HG03175 (cell line): Measurements from ENCODE around the gene ZFYVE1.
"Not testable (repeated sequence)": the region's sequence is repeated elsewhere in the genome, so short reads cannot be mapped to it uniquely, and the experiment has no call there.

Source experiments
- ATAC-seq: cut with Tn5 transposase; IDR thresholded peaks from one replicate; pipeline ENCODE4 v1.9.1; 2021; ENCODE audit warnings: mild to moderate bottlenecking, moderate library complexity; ENCODE audit not compliant: unreplicated experiment

ZFYVE1 gene, protein sequence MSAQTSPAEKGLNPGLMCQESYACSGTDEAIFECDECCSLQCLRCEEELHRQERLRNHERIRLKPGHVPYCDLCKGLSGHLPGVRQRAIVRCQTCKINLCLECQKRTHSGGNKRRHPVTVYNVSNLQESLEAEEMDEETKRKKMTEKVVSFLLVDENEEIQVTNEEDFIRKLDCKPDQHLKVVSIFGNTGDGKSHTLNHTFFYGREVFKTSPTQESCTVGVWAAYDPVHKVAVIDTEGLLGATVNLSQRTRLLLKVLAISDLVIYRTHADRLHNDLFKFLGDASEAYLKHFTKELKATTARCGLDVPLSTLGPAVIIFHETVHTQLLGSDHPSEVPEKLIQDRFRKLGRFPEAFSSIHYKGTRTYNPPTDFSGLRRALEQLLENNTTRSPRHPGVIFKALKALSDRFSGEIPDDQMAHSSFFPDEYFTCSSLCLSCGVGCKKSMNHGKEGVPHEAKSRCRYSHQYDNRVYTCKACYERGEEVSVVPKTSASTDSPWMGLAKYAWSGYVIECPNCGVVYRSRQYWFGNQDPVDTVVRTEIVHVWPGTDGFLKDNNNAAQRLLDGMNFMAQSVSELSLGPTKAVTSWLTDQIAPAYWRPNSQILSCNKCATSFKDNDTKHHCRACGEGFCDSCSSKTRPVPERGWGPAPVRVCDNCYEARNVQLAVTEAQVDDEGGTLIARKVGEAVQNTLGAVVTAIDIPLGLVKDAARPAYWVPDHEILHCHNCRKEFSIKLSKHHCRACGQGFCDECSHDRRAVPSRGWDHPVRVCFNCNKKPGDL

DNA sequence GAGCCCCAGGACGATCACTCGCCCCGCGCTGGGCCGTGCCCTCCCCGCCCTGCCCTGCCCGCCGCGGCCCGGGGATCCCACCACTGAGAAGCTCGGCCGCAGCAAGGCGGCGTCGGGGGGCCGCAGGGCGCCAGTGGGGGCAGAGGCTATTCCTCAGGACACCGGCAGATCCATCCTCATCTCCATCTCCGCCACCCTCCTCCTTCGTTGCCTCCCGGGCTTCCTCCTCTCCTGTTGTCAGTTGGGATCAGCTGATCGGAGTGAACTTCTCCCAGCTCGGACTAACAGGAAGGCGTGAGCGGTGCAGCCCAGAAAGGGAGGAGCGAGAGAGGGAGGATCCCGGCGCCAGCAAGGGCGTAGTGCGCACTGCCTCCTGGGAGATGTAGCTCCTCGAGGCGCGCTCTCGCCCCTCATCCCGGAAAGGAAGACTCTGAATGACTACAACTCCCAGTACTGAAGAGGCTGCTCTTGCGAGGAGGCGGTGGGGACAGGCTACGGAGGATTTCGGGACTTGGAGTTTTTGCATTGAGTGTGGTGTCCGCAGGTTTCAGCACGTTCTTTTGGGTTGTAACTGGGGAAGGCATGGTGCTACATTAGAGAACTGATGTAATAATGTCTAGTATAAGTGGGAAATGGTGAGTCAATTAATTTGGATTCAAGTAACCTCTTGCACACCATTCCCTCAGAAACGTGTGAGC is at the start of gene ZFYVE1:
Gene ZFYVE1, minus strand, starts transcription at position 262 of the 698 bp plus-strand sequence. CDS start 2,598 bp downstream, outside the sequence.
- peak; percentile 97 for ATAC-seq

DNA sequence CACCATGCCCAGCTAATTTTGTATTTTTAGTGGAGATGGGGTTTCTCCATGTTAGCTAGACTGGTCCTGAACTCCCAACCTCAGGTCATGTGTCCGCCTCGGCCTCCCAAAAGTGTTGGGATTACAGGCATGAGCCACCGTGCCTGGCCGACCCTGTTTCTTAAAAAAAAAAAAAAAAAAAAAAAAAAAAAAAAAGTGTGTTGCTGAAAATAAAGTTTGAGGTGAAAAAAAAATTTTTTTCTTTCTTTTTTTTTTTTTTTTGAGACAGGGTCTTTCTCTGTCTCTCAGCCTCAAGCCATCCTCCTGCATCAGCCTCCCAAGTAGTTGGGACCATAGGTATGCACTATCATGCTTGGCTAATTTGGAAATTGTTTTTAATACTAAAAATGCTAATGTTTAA is 42.7 kb upstream of the ZFYVE1 start:
- ATAC-seq = no peak

DNA sequence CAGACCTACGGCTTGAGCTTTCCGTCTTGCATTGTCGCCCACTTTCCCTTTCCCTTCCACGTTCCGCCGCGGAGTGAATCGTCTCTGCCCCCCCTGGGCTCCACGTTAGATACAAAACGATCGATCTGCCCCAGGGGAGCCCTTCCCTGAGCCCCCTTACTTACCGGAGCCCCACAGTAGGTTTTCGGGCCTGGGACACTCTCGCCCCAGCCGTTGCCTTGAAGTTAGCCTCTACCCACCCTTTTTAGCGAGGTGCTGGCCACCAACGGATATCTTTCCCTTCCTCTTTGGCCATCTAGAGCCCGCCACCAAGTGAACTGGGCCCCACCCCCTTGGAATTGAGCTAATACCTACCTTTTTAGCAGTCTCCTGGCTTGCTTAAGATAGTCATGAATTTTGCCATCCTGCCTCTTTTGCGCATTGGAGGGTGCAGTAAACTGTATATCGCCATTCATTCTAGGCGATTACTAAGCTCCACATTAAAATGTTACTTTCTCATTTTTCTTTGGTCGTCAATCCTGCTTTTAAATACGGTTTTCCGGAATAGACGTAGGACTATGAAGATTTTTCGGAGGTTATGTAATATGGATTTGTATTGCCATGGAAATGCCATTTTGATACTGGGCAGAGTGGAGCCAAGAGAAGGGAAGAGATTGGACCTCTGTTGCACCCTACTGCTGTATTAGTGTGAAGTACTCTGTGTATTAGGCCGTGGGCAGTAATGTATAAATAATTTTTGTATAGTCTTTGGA is 32.2 kb upstream of the ZFYVE1 start:
- ATAC-seq = no peak

DNA sequence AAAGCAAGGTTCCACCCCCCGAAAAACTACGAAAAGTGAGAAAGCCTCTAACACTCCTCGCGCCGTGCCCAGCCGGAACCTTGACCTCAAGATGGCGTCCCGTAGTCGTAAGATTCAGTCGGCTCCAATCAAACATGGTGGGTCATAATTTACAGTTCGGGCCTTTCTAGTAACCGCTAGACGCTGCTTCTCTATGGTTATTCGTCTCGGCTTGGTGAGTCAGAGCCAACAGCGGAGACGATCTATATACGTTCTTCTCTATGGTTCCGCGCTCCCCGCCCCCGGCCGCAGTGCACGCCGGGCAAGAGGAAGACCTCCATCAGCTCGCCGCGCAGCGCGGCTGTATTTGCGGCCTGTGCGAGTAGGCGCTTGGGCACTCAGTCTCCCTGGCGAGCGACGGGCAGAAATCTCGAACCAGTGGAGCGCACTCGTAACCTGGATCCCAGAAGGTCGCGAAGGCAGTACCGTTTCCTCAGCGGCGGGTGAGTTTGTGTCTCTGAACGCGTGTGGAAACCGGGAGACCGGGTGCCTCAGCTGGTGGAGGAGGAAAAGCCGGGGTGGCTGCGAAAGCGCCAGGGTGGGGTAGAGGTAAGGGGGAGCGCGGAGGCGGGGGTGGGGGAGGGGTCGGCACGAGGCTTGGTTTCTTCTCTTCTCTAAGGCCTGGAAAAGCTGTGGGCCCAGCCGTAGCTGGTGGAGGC is 31.5 kb upstream of the ZFYVE1 start, which contains the start of gene RBM25:
Gene RBM25, plus strand, starts transcription at position 311 of the 698 bp plus-strand sequence. CDS start 13,108 bp downstream, outside the sequence.
- peak; percentile 91 for ATAC-seq

DNA sequence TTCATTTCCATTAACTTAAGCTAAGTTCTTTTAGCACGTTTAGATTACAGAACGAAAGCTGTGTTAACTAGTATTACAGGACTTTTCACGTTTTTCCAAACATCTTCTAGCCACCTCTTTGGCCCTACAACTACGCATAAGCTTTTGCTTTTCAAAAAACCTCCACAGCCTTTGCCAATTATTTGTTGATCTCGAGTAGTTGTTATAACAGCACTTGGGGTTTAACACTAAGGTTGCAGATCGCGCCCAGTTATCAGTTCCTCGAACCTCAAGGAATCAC is 31.0 kb upstream of the ZFYVE1 start:
- ATAC-seq = no peak

DNA sequence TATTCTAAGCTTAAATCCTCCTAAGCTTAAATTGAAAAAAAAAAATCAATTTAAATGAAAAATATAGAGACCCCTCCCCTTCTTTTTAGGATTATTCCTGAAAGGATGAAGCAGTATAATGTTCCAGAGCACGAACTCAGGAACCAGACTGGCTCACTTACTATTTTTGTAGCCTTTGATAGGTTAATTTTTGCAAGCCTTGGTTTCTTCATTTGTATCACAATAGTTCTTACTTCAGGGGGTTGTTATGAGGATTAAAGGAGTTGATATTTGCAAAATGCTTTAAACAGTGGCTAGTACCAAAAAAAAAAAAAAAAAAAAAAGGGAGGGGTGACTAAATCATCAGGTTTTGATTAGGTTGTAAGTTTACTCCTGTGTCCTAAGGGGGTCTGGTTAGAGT is 28.3 kb upstream of the ZFYVE1 start:
- no peak for ATAC-seq

DNA sequence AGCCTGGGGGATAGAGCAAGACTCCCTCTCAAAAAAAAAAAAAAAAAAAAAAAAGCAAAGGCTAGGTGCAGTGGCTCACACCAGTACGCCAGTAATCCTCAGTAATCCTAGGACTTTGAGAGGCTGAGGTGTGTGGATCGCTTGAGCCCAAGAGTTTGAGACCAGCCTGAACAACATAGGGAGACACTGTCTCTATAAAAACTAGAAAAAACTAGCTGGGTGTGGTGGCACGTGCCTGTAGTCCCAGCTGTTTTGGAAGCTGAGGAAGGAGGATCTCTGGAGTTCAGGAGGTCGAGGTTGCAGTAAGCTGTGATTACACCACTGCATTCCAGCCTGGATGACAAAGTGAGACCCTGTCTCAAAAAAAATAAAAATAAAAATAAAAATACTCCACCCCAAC is 22.5 kb upstream of the ZFYVE1 start:
- no peak for ATAC-seq

DNA sequence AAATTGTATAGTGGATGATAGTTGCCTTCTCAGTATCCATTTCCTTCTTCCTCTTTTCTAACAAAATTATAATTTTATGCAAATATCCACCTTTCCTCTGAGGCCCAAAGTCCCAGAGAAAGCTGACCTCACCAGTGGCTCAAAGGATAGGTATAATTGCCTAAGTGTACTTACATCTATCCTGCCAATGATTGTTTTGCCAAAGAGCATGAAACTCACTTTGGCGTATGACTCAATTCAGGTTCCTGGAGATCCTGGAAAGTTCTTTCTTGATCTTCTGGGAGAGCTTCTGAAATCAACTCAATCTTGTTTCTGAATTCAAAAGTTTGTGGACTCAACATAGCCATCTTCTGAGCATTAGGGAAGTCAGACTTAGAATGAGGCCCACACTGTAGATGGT is 20.9 kb upstream of the ZFYVE1 start:
- no peak for ATAC-seq

DNA sequence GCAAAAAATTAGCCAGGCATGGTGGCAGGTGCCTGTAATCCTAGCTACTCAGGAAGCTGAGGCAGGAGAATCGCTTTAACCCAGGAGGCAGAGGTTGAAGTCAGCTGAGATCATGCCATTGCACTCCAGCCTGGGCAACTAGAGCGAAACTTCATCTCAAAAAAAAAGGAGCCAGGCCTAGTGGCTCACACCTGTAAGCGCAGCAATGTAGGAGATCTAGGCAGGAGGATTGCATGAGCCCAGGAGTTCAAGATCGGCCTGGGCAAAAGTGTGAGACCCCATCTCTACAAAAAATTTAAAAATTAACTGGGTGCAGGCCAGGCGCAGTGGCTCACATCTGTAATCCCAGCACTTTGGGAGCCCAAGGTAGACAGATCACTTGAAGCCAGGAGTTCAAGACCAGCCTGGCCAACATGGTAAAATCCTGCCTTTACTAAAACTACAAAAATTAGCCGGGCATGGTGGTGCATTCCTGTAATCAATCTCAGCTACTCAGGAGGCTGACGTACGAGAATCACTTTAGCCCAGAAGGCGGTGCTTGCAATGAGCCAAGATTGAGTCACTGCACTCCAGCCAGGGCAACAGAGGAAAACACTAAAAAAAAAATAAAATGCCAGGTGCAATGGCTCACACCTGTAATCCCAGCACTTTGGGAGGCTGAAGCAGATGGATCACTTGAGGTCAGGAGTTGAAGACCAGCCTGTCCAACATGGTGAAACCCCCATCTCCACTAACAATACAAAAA is 10.0 kb upstream of the ZFYVE1 start:
- ATAC-seq = not testable (repeated sequence)

DNA sequence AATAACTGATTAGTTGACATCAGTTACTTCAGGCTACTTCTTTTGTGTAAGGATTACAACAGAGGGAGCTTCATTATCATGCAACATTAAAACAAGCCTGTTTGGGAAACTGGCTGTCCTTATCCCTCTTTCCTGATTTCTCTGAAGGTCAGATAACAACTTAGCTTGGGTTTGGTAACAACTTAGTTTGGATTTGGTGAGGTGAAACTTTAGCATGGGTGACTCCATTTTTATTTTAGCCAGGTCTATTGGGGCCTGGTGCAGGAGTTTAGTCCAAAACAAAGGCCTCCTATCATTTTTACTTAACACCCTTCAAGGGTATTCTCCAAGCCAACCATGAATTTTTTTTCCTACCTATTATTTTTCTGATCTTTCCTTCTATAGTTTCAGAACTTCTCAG is 1.1 kb upstream of the ZFYVE1 start:
- ATAC-seq = no peak

DNA sequence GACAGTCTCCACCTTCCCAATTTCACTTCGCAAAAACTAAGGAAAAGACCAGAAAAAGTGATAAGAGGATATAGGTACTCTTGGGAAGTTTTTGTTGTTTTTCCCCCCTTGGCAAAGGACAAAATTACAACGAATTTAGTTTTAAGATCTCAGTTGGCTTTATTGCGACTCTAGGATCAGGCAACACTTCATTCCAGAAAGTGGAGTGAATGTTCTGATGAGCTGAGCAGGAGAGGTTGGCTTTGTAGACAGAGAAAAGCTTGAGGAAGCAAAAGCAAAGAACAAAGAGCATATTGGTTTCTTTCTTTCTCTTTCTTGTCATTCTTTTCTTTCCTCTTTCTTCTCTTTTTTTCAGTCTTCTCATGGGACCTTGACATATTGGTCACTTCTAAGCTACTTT is 640 bp upstream of the ZFYVE1 start:
- ATAC-seq = no peak

DNA sequence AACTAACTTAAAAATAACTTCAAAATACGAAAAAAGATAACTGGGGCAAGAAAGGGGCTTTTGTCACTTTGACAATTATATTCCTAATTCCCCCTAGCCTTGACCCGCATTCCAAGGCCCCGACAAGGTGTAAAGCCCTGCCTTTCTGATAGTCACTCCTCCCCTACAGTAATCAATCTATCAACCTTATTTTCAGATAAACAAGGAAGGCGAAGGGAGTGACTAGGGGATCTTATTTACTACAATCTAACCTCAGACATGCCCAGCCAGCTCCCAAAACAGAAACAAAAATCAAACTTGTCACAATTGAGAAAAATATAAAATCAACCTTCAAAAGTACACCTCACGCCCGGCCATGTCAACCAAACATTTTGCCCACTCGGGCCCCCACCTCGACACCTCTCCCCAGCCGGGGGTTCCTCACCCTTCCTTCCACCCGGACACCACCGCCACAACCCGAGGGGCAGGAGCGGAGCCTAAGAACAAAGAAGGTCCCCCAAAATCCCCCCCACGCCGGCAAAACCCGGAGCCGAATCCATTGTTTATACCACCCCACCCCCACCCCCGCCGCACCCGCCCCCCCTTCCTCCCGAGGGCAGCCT is 562 bp downstream of the ZFYVE1 start:
- no peak for ATAC-seq

DNA sequence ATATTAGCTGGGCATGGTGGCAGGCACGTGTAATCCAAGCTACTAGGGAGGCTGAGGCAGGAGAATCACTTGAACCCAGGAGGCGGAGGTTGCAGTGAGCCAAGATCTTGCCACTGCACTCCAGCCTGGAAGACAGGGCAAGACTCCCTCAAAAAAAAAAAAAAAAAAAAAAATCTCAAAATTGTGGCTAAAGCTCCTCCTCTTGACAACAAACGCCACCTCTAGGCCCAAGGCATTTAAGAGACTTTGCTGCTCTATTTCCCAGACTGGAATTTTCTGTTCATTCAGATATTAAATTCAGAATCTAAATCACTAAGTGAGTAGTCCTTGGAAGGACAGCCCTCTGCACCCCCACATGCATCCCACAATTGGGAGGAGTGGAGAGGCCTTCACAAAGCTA is 1.4 kb downstream of the ZFYVE1 start:
- no peak for ATAC-seq

DNA sequence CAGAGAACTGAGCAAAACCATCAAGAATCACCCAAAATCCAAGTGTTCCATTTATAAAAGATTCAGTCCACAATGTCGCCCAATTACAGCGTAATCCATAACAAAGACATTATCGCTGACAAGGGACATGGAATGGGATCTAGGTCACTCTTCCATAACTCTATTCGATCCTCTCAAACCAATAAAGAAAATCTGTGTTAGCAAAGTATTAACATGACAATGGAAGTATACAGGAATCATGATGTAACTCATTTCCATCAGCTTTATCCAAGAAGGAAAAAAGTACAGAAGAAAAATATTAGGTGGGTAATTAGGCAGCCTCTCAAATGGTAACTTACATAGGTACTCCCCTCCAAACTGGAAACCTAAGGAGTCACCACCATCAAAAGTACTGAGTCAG is 4.9 kb downstream of the ZFYVE1 start:
- ATAC-seq = no peak

DNA sequence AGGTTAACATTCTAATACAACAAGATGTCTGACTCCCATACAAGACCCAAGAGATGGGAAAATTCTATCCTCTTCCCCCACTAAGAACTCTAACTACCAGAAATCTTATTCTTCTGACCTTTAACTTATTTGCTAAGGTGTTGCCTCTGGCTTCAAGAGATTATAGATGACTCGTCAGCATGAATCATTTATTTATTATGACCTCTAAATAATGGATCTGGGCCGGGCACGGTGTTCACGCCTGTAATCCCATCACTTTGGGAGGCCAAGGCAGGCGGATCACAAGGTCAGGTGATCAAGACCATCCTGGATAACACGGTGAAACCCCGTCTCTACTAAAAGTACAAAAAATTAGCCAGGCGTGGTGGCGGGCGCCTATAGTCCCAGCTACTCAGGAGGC is 10.9 kb downstream of the ZFYVE1 start:
- ATAC-seq = not testable (repeated sequence)

DNA sequence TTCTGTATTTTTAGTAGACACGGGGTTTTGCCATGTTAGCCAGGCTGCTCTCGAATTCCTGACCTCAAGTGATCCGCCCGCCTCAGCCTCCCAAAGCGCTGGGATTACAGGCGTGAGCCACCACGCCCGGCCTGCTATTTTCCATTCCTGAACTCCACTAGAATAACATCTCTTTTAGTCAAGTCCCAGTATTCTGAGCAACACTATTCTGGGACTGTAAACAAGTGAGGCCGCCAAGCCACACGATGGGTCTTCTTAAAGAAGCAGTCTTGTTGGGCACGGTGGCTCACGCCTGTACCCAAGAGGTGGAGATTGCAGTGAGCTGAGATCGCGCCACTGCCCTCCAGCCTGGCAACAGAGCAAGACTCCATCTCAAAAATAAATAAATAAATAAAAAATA is 11.4 kb downstream of the ZFYVE1 start:
- not testable (repeated sequence) for ATAC-seq

DNA sequence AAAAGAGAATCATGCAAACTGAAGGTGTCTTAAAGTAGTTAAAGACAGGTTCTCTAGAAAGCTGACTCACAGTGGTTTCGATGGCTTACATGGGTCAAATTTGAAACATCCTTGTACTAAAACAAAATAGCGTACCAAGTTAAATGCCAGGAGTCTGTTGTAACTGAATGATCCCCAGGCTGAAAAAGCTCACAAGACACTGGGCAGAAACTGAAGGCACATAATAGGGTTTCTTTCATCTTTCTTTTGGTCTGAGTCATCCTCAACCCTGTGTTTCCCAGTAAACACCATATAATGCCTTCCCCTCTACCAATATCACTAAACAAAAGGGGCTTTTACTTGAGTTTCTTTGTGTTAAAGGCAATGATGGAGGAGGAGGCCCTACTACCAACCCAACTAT is 12.8 kb downstream of the ZFYVE1 start:
- ATAC-seq = no peak

DNA sequence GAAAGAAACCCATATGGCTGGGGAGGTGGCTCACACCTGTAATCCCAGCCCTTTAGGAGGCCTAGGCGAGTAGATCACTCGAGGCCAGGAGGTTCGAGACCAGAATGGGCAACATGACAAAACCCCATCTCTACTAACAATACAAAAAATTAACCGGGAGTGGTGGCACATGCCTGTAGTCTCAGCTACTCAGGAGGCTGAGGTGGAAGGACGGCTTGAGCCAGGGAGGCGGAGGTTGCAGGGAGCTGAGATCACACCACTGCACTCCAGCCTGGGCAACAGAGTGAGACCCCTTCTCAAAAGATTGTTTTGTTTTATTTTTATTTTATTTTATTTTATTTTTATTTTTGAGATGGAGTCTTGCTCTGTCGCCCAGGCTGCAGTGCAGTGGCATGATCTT is 15.7 kb downstream of the ZFYVE1 start:
- not testable (repeated sequence) for ATAC-seq

DNA sequence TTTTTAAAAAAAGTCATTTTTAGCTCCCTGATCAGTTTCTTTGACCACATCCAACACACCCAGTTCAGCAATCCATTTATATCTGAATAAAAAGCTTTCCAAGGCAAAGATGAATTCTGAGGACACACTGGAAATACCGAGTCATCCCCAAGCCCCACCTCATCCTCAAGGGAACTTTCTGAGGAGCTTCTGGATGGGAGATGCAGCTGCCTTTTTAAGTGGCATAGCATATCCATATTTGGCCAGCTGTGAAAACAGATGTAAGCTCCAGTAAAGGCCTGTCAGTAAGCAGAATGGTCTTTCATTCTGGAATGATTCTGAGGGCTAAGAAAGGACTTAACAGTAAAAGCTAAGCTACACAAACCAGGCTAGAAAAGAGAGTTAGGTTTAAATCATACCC is 18.4 kb downstream of the ZFYVE1 start:
- no peak for ATAC-seq
